Endothelial cell of umbilical vein (primary cell): ENCODE data around the gene SEMA5A. TPM values are rescaled to one million over a fixed set of nuclear protein-coding genes. Genes with fewer than 3 reads are reported as not detected.

Experiments
- BruUV-seq: library from RNA; stranded (reverse); fragments of 400-500 nt; replicated peaks from 2 replicates; lab custom pipeline; 2021; lab: Mats Ljungman, UMichigan
- CTCF ChIA-PET: fragments of 300-600, 350-600 bp; sonication (Branson Sonifier 250); formaldehyde crosslinking; loops from one replicate; lab custom pipeline; 2021; ENCODE audit warnings: antibody characterized with exemption, inconsistent platforms; lab: Charles Lee
- POLR2A ChIA-PET: fragments of 300-600, 350-600 bp; sonication (Branson Sonifier 250); formaldehyde crosslinking; loops from one replicate; lab custom pipeline; 2021; ENCODE audit warnings: antibody characterized with exemption, inconsistent platforms; lab: Charles Lee
- DNase-seq: peaks from one replicate; pipeline ENCODE4 v3.0.0-alpha.2; 2011; ENCODE audit warnings: low read depth, low spot score
- FAIRE-seq: peaks from 2 replicates; lab custom pipeline; 2011; peaks lifted over from hg19 to GRCh38; lab: Jason Lieb, UNC
- H2AFZ ChIP-seq: 2 replicates; pipeline ENCODE4 v1.6.0; 2012; ENCODE audit warnings: low read depth, low read length, control low read depth, inconsistent platforms
- H3K27ac ChIP-seq: 2 replicates; pipeline ENCODE4 v1.5.1; 2011; ENCODE audit warnings: low read depth, mild to moderate bottlenecking, control low read depth, low read length, moderate library complexity; ENCODE audit not compliant: insufficient read depth
- H3K27me3 ChIP-seq, 2 experiments: 2 replicates each; pipeline versions ENCODE4 v1.6.0 to v1.6.1; 2011; ENCODE audit warnings: low read length in 2 of 2, mixed read lengths in 1 of 2; ENCODE audit not compliant: control insufficient read depth in 2 of 2, insufficient read depth in 2 of 2
- H3K36me3 ChIP-seq, 2 experiments: 2 replicates in 1 of 2; 3 replicates in 1 of 2; pipeline ENCODE4 v1.5.1; 2011; ENCODE audit warnings: low read length in 2 of 2, mild to moderate bottlenecking in 1 of 2, moderate library complexity in 1 of 2; ENCODE audit not compliant: control insufficient read depth in 2 of 2, insufficient read depth in 2 of 2; ENCODE audit errors: extremely low read depth in 1 of 2
- H3K4me1 ChIP-seq: 3 replicates; pipeline ENCODE4 v1.5.1; 2011; ENCODE audit warnings: mild to moderate bottlenecking, low read length; ENCODE audit not compliant: control insufficient read depth, insufficient read depth; ENCODE audit errors: extremely low read depth
- H3K4me2 ChIP-seq: 2 replicates; pipeline ENCODE4 v1.6.1; 2011; ENCODE audit warnings: low read length, control low read depth, mixed read lengths; ENCODE audit not compliant: insufficient read depth
- H3K4me3 ChIP-seq, 3 experiments: fragments of 200-600 bp in 1 of 3; sonication (generic), shearing (Covaris generic) in 1 of 3; replicated peaks in 1 of 3; 2 replicates each; pipeline ENCODE4 v1.5.1; 2011 to 2016; ENCODE audit warnings: control low read depth in 3 of 3, low read length in 3 of 3, mild to moderate bottlenecking in 2 of 3, inconsistent platforms in 1 of 3, low read depth in 1 of 3, moderate library complexity in 1 of 3; ENCODE audit not compliant: insufficient read depth in 1 of 3
- H3K79me2 ChIP-seq: 2 replicates; pipeline ENCODE4 v1.6.0; 2012; ENCODE audit warnings: low read length, inconsistent platforms; ENCODE audit not compliant: control insufficient read depth, insufficient read depth
- H3K9ac ChIP-seq: replicated peaks from 2 replicates; pipeline ENCODE3; 2011; ENCODE audit warnings: low read length, control low read depth; ENCODE audit not compliant: insufficient read depth; ENCODE audit errors: extremely low read depth
- H3K9me1 ChIP-seq: replicated peaks from 3 replicates; pipeline ENCODE4 v1.6.0; 2011; ENCODE audit warnings: mild to moderate bottlenecking, low read length; ENCODE audit not compliant: control insufficient read depth, insufficient read depth; ENCODE audit errors: extremely low read depth
- H3K9me3 ChIP-seq: replicated peaks from 2 replicates; pipeline ENCODE4 v1.5.1; 2012; ENCODE audit warnings: low read length, inconsistent platforms; ENCODE audit not compliant: control insufficient read depth, insufficient read depth
- H4K20me1 ChIP-seq: replicated peaks from 2 replicates; pipeline ENCODE3; 2011; ENCODE audit warnings: mild to moderate bottlenecking, low read length; ENCODE audit not compliant: control insufficient read depth, insufficient read depth; ENCODE audit errors: extremely low read depth
- EZH2 ChIP-seq: IDR thresholded peaks from 2 replicates; pipeline ENCODE4 v1.6.1; 2012; ENCODE audit warnings: borderline replicate concordance, low read depth, mild to moderate bottlenecking, moderate library complexity, low read length, inconsistent platforms; ENCODE audit not compliant: severe bottlenecking
- FOS ChIP-seq: IDR thresholded peaks from 2 replicates; pipeline ENCODE4 v1.6.1; 2011; ENCODE audit warnings: mild to moderate bottlenecking, low read length, moderate library complexity, borderline replicate concordance; ENCODE audit not compliant: insufficient read depth
- GATA2 ChIP-seq: IDR thresholded peaks from 2 replicates; pipeline ENCODE4 v1.7.0; 2011; ENCODE audit warnings: low read depth, mild to moderate bottlenecking, moderate library complexity, mixed read lengths, low read length; ENCODE audit not compliant: insufficient read length, insufficient read depth
- JUN ChIP-seq: IDR thresholded peaks from 2 replicates; pipeline ENCODE4 v1.6.1; 2011; ENCODE audit warnings: borderline replicate concordance, low read depth; ENCODE audit not compliant: insufficient read length, insufficient read depth
- MYC ChIP-seq: IDR thresholded peaks from one replicate; pipeline ENCODE4 v1.6.1; 2011; ENCODE audit warnings: mild to moderate bottlenecking, low read depth, low read length
- POLR2A ChIP-seq: IDR thresholded peaks from 2 replicates; pipeline ENCODE4 v1.6.1; 2012; ENCODE audit warnings: low read depth, mild to moderate bottlenecking, control low read depth, low read length
- POLR2AphosphoS5 ChIP-seq: IDR thresholded peaks from 2 replicates; pipeline ENCODE4 v1.6.1; 2012; ENCODE audit warnings: low read depth, mild to moderate bottlenecking, control low read depth, low read length, moderate library complexity; ENCODE audit not compliant: insufficient read depth
- dilution Hi-C: fragments of 300-500 bp; cut with MboI; formaldehyde crosslinking; loops from one replicate; pipeline ENCODE4 v1.15.0; 2019; ENCODE audit warnings: low sequenced_read_pairs; ENCODE audit not compliant: extremely low pct_ligation_motif_present
- intact Hi-C: fragments of 100-400 bp; cut with micrococcal nuclease; formaldehyde crosslinking; loops from one replicate; pipeline ENCODE4 v1.10.0; 2022
- polyA plus RNA-seq, 4 experiments: library from polyadenylated mRNA; depleted of rRNA in 3 of 4; stranded (reverse) in 3 of 4; unstranded in 1 of 4; fragments of >200 nt; gene quantifications; 2 replicates each; pipeline versions ENCODE4 v1.2.1 to v1.2.3, GENCODE V29; 2011 to 2012; ENCODE audit warnings: missing spikeins in 1 of 4
- total RNA-seq: library from RNA; stranded (reverse); gene quantifications from 2 replicates; pipeline ENCODE4 v1.2.3, GENCODE V29; 2021
- TF ChIP-seq, protein P1 (sequence below): IDR thresholded peaks from 2 replicates; pipeline ENCODE4 v1.6.1; 2011; ENCODE audit not compliant: insufficient read depth, insufficient read length
- TF ChIP-seq, protein P2 (sequence below), 2 donors: IDR thresholded peaks; 1 replicate in 1 of 2; 2 replicates in 1 of 2; pipeline ENCODE4 v1.5.1; 2011; ENCODE audit warnings: low read length in 2 of 2, mild to moderate bottlenecking in 2 of 2, moderate library complexity in 2 of 2, control low read depth in 1 of 2, inconsistent platforms in 1 of 2, low read depth in 1 of 2; ENCODE audit not compliant: insufficient read depth in 1 of 2; ENCODE audit errors: extremely low read depth in 1 of 2

SEMA5A gene
- total and polyA plus RNA-seq, 2 donors (not counting 3 experiments of a cell fraction or from before 2014, with no cell fraction given) = 0.04 to 0.06 TPM

DNA sequence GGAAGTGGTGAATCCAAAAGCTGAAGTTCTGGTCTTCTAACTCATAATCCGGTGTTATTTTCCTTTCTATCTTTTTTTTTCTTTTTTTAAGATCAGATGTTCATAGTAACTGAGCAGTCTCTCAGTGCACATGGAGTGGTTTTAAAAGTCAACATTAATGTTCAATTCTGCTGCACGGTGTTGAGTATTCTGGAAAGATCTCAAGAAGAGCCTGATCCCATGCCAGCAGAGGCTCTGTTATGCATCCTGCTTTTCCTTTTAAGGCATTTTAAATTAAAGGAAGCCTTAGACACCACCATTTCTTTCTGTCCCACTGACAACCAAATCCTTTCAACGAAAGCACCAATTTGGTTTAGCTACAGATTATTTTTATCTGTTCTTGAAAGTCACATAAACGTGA is 33.4 kb downstream of the SEMA5A start:
- FAIRE-seq (no peak), DNase-seq (no peak)
- no peak overlapping the region for H3K27ac ChIP-seq
- POLR2A ChIA-PET = no interaction called here
- no peak overlapping the region for H2AFZ ChIP-seq
- no peaks in the 10 kb centered on the region for H3K9me1 ChIP-seq
- TF ChIP-seq FOS = no peak
- TF ChIP-seq MYC = no peak
- TF ChIP-seq POLR2A = no peak
- TF ChIP-seq POLR2AphosphoS5 = no peak
- TF ChIP-seq, protein P1, sequence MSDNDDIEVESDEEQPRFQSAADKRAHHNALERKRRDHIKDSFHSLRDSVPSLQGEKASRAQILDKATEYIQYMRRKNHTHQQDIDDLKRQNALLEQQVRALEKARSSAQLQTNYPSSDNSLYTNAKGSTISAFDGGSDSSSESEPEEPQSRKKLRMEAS = no peak
- TF ChIP-seq EZH2 = no peak
- no peak for TF ChIP-seq JUN
- TF ChIP-seq GATA2 = no peak
- TF ChIP-seq, protein P2, sequence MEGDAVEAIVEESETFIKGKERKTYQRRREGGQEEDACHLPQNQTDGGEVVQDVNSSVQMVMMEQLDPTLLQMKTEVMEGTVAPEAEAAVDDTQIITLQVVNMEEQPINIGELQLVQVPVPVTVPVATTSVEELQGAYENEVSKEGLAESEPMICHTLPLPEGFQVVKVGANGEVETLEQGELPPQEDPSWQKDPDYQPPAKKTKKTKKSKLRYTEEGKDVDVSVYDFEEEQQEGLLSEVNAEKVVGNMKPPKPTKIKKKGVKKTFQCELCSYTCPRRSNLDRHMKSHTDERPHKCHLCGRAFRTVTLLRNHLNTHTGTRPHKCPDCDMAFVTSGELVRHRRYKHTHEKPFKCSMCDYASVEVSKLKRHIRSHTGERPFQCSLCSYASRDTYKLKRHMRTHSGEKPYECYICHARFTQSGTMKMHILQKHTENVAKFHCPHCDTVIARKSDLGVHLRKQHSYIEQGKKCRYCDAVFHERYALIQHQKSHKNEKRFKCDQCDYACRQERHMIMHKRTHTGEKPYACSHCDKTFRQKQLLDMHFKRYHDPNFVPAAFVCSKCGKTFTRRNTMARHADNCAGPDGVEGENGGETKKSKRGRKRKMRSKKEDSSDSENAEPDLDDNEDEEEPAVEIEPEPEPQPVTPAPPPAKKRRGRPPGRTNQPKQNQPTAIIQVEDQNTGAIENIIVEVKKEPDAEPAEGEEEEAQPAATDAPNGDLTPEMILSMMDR (IDR thresholded peaks at IDR 0.05; ENCODE audit: extremely low read depth in 1 of 2, insufficient read depth in 1 of 2, low read depth in 1 of 2, low read length in 2 of 2) = no peak
- H3K79me2 ChIP-seq = no peaks in the 10 kb centered on the region
- CTCF ChIA-PET = no interaction called here
- H3K4me1 ChIP-seq = no peaks in the 10 kb centered on the region
- no peak overlapping the region for H3K9ac ChIP-seq
- dilution Hi-C loops = no loop called here
- H4K20me1 ChIP-seq = no peaks in the 10 kb centered on the region
- H3K27me3 ChIP-seq = no peaks in the 10 kb centered on the region
- intact Hi-C loops = no loop called here
- no TSS peak for BruUV-seq
- no peaks in the 10 kb centered on the region for H3K9me3 ChIP-seq
- no peak overlapping the region for H3K4me2 ChIP-seq
- no peak overlapping the region for H3K4me3 ChIP-seq
- H3K36me3 ChIP-seq = no peaks in the 10 kb centered on the region
